HCT116 (cell line): ENCODE results near the gene LSM12. TPM values are rescaled to one million over a fixed set of nuclear protein-coding genes. Genes with fewer than 3 reads are reported as not detected.

Experiments used
- ATAC-seq: fragments of 200-7000 bp; cut with Tn5 transposase; 2 replicates; pipeline ENCODE4 v1.9.1; 2020; ENCODE audit warnings: mild to moderate bottlenecking, moderate library complexity
- BruUV-seq: library from RNA; stranded (reverse); fragments of 400-500 nt; replicated peaks from 2 replicates; lab custom pipeline; 2021; lab: Mats Ljungman, UMichigan
- CTCF ChIA-PET: fragments of 300-600 bp; sonication (Branson Sonifier 250); formaldehyde crosslinking; loops from one replicate; lab custom pipeline; 2021; ENCODE audit warnings: antibody characterized with exemption; lab: Charles Lee
- POLR2A ChIA-PET: fragments of 300-600, 350-600 bp; sonication (Branson Sonifier 250); formaldehyde crosslinking; loops from one replicate; lab custom pipeline; 2021; ENCODE audit warnings: antibody characterized with exemption; lab: Charles Lee
- RAD21 ChIA-PET, 2 experiments: fragments of 300-600 bp; sonication (Branson Sonifier 250); formaldehyde crosslinking; loops; one replicate each; lab custom pipeline; 2023; ENCODE audit warnings: low total read pairs in 2 of 2; ENCODE audit not compliant: uncharacterized antibody in 2 of 2, unreplicated experiment in 2 of 2, low non-redundant PET in 1 of 2; lab: Charles Lee
- DNase-seq: peaks from one replicate; pipeline ENCODE4 v3.0.0-alpha.2; 2010; ENCODE audit warnings: low read depth, low spot score
- H2AFZ ChIP-seq: fragments of 200-600 bp; shearing (Covaris generic), sonication (generic); 2 replicates; pipeline ENCODE4 v1.6.1; 2017; ENCODE audit warnings: low read depth, mixed run types, mixed read lengths, antibody characterized with exemption, low read length; ENCODE audit not compliant: poor library complexity, severe bottlenecking
- H3K27ac ChIP-seq: 2 replicates; pipeline ENCODE4 v1.5.1; 2012; ENCODE audit warnings: low read depth, low read length
- H3K27me3 ChIP-seq: fragments of 200-600 bp; sonication (generic); 2 replicates; pipeline ENCODE4 v1.6.1; 2016; ENCODE audit warnings: mixed run types, low read length, mixed read lengths; ENCODE audit not compliant: insufficient read depth
- H3K36me3 ChIP-seq, 2 experiments: fragments of 200-500 bp in 1 of 2; fragments of 200-600 bp in 1 of 2; sonication (Bioruptor generic) in 1 of 2; sonication (generic) in 1 of 2; 2 replicates each; pipeline versions ENCODE4 v1.5.1 to v1.6.1; 2014 to 2016; ENCODE audit warnings: low read length in 2 of 2, inconsistent platforms in 1 of 2, mixed read lengths in 1 of 2, mixed run types in 1 of 2; ENCODE audit not compliant: insufficient read depth in 2 of 2, control insufficient read depth in 1 of 2
- H3K4me1 ChIP-seq, 2 experiments: fragments of 200-600 bp in 1 of 2; sonication (generic) in 1 of 2; 2 replicates each; pipeline versions ENCODE4 v1.5.1 to v1.6.1; 2012 to 2017; ENCODE audit warnings: low read length in 2 of 2, inconsistent platforms in 1 of 2, mild to moderate bottlenecking in 1 of 2, mixed read lengths in 1 of 2, mixed run types in 1 of 2, moderate library complexity in 1 of 2; ENCODE audit not compliant: insufficient read depth in 2 of 2, control insufficient read depth in 1 of 2
- H3K4me2 ChIP-seq: fragments of 200-600 bp; sonication (generic); 2 replicates; pipeline ENCODE4 v1.6.1; 2017; ENCODE audit warnings: mixed run types, low read length, mixed read lengths
- H3K4me3 ChIP-seq, 2 experiments: fragments of 200-600 bp in 1 of 2; sonication (generic) in 1 of 2; replicated peaks in 1 of 2; 2 replicates each; pipeline ENCODE4 v1.5.1; 2011 to 2016; ENCODE audit warnings: low read length in 2 of 2, control low read depth in 1 of 2, low read depth in 1 of 2, mild to moderate bottlenecking in 1 of 2, mixed read lengths in 1 of 2, mixed run types in 1 of 2
- H3K79me2 ChIP-seq: fragments of 200-600 bp; sonication (generic); 2 replicates; pipeline ENCODE4 v1.6.1; 2017; ENCODE audit warnings: mild to moderate bottlenecking, mixed run types, low read length, moderate library complexity, mixed read lengths; ENCODE audit not compliant: insufficient read depth
- H3K9ac ChIP-seq: fragments of 200-600 bp; sonication (generic); 2 replicates; pipeline ENCODE4 v1.6.1; 2016; ENCODE audit warnings: low read length, mixed read lengths
- H3K9me2 ChIP-seq: fragments of 200-600 bp; sonication (generic), shearing (Covaris generic); 2 replicates; pipeline ENCODE4 v1.6.1; 2017; ENCODE audit warnings: mixed run types, mild to moderate bottlenecking, moderate library complexity; ENCODE audit not compliant: insufficient read depth
- H3K9me3 ChIP-seq, 2 experiments: fragments of 200-500 bp in 1 of 2; fragments of 200-600 bp in 1 of 2; sonication (Bioruptor generic) in 1 of 2; sonication (generic) in 1 of 2; 2 replicates each; pipeline ENCODE4 v1.6.1; 2014 to 2017; ENCODE audit warnings: low read length in 2 of 2, mixed read lengths in 2 of 2, inconsistent platforms in 1 of 2, low read depth in 1 of 2, mild to moderate bottlenecking in 1 of 2, mixed run types in 1 of 2, moderate library complexity in 1 of 2; ENCODE audit not compliant: control insufficient read depth in 1 of 2, insufficient read depth in 1 of 2
- H4K20me1 ChIP-seq: fragments of 200-600 bp; sonication (generic), shearing (Covaris generic); 2 replicates; pipeline ENCODE4 v1.6.1; 2017; ENCODE audit warnings: mixed run types, mild to moderate bottlenecking, moderate library complexity; ENCODE audit not compliant: insufficient read depth
- CBX3 ChIP-seq: IDR thresholded peaks from 2 replicates; pipeline ENCODE4 v1.6.1; 2012; ENCODE audit warnings: low read depth
- EZH2 ChIP-seq: fragments of 200-600 bp; sonication (generic); IDR thresholded peaks from 2 replicates; pipeline ENCODE4 v1.6.1; 2017; ENCODE audit warnings: antibody characterized with exemption, mixed run types
- EZH2phosphoT487 ChIP-seq: fragments of 200-600 bp; IDR thresholded peaks from 2 replicates; pipeline ENCODE4 v1.6.1; 2018; ENCODE audit warnings: antibody characterized with exemption, borderline replicate concordance
- SIN3A ChIP-seq: IDR thresholded peaks from 2 replicates; pipeline ENCODE4 v1.6.1; 2012; ENCODE audit warnings: low read depth
- ZFX ChIP-seq: fragments of 450-650 bp; IDR thresholded peaks from 2 replicates; pipeline ENCODE4 v1.6.1; 2017
- intact Hi-C: fragments of 100-400 bp; cut with micrococcal nuclease; formaldehyde crosslinking; loops from 2 replicates; pipeline ENCODE4 v1.10.0; 2022
- total RNA-seq: library from RNA; stranded (reverse); gene quantifications from one replicate; pipeline ENCODE4 v1.2.1, GENCODE V29; 2021; ENCODE audit not compliant: unreplicated experiment
- TF ChIP-seq, protein P1 (sequence below): IDR thresholded peaks from 2 replicates; pipeline ENCODE4 v1.6.1; 2012
- TF ChIP-seq, protein P2 (sequence below): IDR thresholded peaks from 2 replicates; pipeline ENCODE4 v1.6.1; 2011; ENCODE audit warnings: mild to moderate bottlenecking, low read length, moderate library complexity; ENCODE audit not compliant: insufficient replicate concordance; ENCODE audit errors: extremely low read depth
- TF ChIP-seq, protein P3 (sequence below): IDR thresholded peaks from 2 replicates; pipeline ENCODE4 v1.6.1; 2012; ENCODE audit warnings: low read depth

The LSM12 gene
- total RNA-seq, 1 experiment from 2014 or later: 99.6 TPM

- Histone ChIP-seq H3K27me3 (no peaks in the 10 kb centered on the region), H3K9me3 (no peaks in the 10 kb centered on the region), H3K9me2 (no peaks in the 10 kb centered on the region), H3K79me2 (peaks cover 93% of the 10 kb centered on the region), H2AFZ (no peak overlapping the region), H3K36me3 (peaks cover 23 to 30% of the 10 kb centered on the region in 2 experiments; a peak in 3 of 4 replicates), H3K27ac (no peak overlapping the region), H3K9ac (no peak overlapping the region), H3K4me2 (no peak overlapping the region), H3K4me3 (no peak overlapping the region), H3K4me1 (no peaks in the 10 kb centered on the region), H4K20me1 (peaks cover 13% of the 10 kb centered on the region; the same call in 1 of the 2 replicates)
- DNase-seq (no peak), ATAC-seq (no peak)
- intact Hi-C loops: no loop called here
- ChIA-PET RAD21 (interaction anchor here (0.7 to 0.9 kb wide), 3 partner anchors 9 to 200 kb away, joined by 3 read pairs; no protein-coding TSS in a partner anchor), CTCF (no interaction called here), POLR2A (no interaction called here)
- BruUV-seq: no TSS peak
- TF ChIP-seq ZFX (no peak), CBX3 (no peak), EZH2phosphoT487 (no peak), SIN3A (no peak), EZH2 (no peak)
- TF ChIP-seq, protein P1, sequence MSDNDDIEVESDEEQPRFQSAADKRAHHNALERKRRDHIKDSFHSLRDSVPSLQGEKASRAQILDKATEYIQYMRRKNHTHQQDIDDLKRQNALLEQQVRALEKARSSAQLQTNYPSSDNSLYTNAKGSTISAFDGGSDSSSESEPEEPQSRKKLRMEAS: no peak
- TF ChIP-seq, protein P2, sequence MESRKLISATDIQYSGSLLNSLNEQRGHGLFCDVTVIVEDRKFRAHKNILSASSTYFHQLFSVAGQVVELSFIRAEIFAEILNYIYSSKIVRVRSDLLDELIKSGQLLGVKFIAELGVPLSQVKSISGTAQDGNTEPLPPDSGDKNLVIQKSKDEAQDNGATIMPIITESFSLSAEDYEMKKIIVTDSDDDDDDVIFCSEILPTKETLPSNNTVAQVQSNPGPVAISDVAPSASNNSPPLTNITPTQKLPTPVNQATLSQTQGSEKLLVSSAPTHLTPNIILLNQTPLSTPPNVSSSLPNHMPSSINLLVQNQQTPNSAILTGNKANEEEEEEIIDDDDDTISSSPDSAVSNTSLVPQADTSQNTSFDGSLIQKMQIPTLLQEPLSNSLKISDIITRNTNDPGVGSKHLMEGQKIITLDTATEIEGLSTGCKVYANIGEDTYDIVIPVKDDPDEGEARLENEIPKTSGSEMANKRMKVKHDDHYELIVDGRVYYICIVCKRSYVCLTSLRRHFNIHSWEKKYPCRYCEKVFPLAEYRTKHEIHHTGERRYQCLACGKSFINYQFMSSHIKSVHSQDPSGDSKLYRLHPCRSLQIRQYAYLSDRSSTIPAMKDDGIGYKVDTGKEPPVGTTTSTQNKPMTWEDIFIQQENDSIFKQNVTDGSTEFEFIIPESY: no peak
- TF ChIP-seq, protein P3, sequence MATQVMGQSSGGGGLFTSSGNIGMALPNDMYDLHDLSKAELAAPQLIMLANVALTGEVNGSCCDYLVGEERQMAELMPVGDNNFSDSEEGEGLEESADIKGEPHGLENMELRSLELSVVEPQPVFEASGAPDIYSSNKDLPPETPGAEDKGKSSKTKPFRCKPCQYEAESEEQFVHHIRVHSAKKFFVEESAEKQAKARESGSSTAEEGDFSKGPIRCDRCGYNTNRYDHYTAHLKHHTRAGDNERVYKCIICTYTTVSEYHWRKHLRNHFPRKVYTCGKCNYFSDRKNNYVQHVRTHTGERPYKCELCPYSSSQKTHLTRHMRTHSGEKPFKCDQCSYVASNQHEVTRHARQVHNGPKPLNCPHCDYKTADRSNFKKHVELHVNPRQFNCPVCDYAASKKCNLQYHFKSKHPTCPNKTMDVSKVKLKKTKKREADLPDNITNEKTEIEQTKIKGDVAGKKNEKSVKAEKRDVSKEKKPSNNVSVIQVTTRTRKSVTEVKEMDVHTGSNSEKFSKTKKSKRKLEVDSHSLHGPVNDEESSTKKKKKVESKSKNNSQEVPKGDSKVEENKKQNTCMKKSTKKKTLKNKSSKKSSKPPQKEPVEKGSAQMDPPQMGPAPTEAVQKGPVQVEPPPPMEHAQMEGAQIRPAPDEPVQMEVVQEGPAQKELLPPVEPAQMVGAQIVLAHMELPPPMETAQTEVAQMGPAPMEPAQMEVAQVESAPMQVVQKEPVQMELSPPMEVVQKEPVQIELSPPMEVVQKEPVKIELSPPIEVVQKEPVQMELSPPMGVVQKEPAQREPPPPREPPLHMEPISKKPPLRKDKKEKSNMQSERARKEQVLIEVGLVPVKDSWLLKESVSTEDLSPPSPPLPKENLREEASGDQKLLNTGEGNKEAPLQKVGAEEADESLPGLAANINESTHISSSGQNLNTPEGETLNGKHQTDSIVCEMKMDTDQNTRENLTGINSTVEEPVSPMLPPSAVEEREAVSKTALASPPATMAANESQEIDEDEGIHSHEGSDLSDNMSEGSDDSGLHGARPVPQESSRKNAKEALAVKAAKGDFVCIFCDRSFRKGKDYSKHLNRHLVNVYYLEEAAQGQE: no peak
These were observed 21.0 kb downstream of the LSM12 start for GRCh38 chr17:44045486-44045885.
